PC-9 (cell line): ENCODE measurements around the gene ALAD.

Experiments
- CTCF ChIP-seq: fragments of 200-600 bp; sonication (generic); conservative IDR thresholded peaks from 2 replicates; pipeline ENCODE4 v1.6.1; 2017; ENCODE audit warnings: mixed run types, antibody characterized with exemption, mild to moderate bottlenecking, moderate library complexity
- EZH2 ChIP-seq: fragments of 200-600 bp; sonication (generic); IDR thresholded peaks from 2 replicates; pipeline ENCODE4 v1.8.0; 2017; ENCODE audit warnings: antibody characterized with exemption, low read depth

GRCh38 chr9:113350937-113351336, 50.1 kb downstream of the ALAD start:
- TF ChIP-seq EZH2, result no peak
- no peak for TF ChIP-seq CTCF
